Measurements from ENCODE around the gene NCOA3. TPM values are rescaled to one million over a fixed set of nuclear protein-coding genes. Genes with fewer than 3 reads are reported as not detected.

The NCOA3 gene
- total and polyA plus RNA-seq, 2 of the 8 experiments (the other 6 are each of a cell fraction or from before 2014, with no cell fraction given), result 7.9 to 24.7 TPM

GRCh38 chr20:47499053-47499452 lies 2.6 kb upstream of the NCOA3 start:
- CTCF ChIA-PET (ENCODE audit: partially characterized antibody), result no interaction called here

More at GRCh38 chr20:47499053-47499452, 2.6 kb upstream of the NCOA3 start:
- no peak overlapping the region for H3K9ac ChIP-seq (replicated peaks in 1 of 4; ENCODE audit: extremely low read depth in 1 of 4, low read depth in 3 of 4, low read length in 3 of 4)
- H2BK120ac ChIP-seq (replicated peaks; ENCODE audit: low read depth, low read length), result no peak overlapping the region
- H2AK5ac ChIP-seq (ENCODE audit: low read depth, low read length), result no peak overlapping the region
- no peak overlapping the region for H3K4me3 ChIP-seq (ENCODE audit: extremely low read depth in 1 of 4, insufficient read depth in 2 of 4, low read depth in 3 of 4, low read length in 4 of 4)
- no peak overlapping the region for H3K56ac ChIP-seq (replicated peaks; ENCODE audit: insufficient read length, low read depth, low read length)
- H3K23ac ChIP-seq (ENCODE audit: insufficient read length), result no peak overlapping the region
- no peak overlapping the region for H3K14ac ChIP-seq (ENCODE audit: insufficient read length)
- no peak overlapping the region for H2BK15ac ChIP-seq (ENCODE audit: low read length)
- no peak overlapping the region for H4K8ac ChIP-seq (ENCODE audit: extremely low read depth, insufficient read depth, low read length)
- no peak overlapping the region for H3K18ac ChIP-seq (ENCODE audit: extremely low read depth, low read length)
- H4K20me1 ChIP-seq (replicated peaks in 1 of 2; ENCODE audit: control insufficient read depth in 1 of 2, insufficient read depth in 2 of 2, low read length in 2 of 2), result no peaks in the 10 kb centered on the region
- no peak overlapping the region for H2BK20ac ChIP-seq (ENCODE audit: low read length)
- H2BK12ac ChIP-seq (ENCODE audit: low read depth, low read length), result no peak overlapping the region
- no peak overlapping the region for H2BK5ac ChIP-seq (ENCODE audit: low read depth, low read length)
- no peak overlapping the region for H3K4ac ChIP-seq (replicated peaks; ENCODE audit: insufficient read length, low read depth, low read length)
- H4K91ac ChIP-seq (replicated peaks; ENCODE audit: insufficient read length, low read length), result no peak overlapping the region
- POLR2A ChIA-PET (ENCODE audit: partially characterized antibody), result interaction anchor here (0.6 kb wide), 1 partner anchor 125 kb away, joined by 3 read pairs; no protein-coding TSS in a partner anchor
- H2AFZ ChIP-seq (ENCODE audit: low read length), result no peak overlapping the region
- no peaks in the 10 kb centered on the region for H3K79me1 ChIP-seq (ENCODE audit: low read depth, low read length)
- no peaks in the 10 kb centered on the region for H3K9me3 ChIP-seq (ENCODE audit: insufficient read depth in 2 of 2, low read depth in 1 of 2, low read length in 1 of 2)
- no peak overlapping the region for H4K5ac ChIP-seq (ENCODE audit: insufficient read length, low read depth, low read length)
- FAIRE-seq (no peak), DNase-seq (ENCODE audit: low read depth in 1 of 2, low spot score in 2 of 2) (no peak)
- H3K36me3 ChIP-seq (ENCODE audit: control insufficient read depth in 2 of 4, insufficient read depth in 4 of 4, low read length in 3 of 4), result no peaks in the 10 kb centered on the region
- 86% methylated on average over 5 of the region's 5 CpGs; no CpG with 5 or more reads in 1 of the 2 experiments for WGBS, 2 experiments (ENCODE audit: extremely low coverage in 1 of 2, insufficient coverage in 1 of 2, insufficient read length in 1 of 2, insufficient replicate concordance in 2 of 2, low coverage in 1 of 2, low lambda C conversion rate in 2 of 2, missing lambda C conversion rate in 1 of 2)
- H3K27me3 ChIP-seq (replicated peaks in 1 of 4; ENCODE audit: control insufficient read depth in 3 of 4, extremely low read depth in 1 of 4, insufficient read depth in 3 of 4, low read length in 3 of 4), result no peaks in the 10 kb centered on the region
- peaks cover 4% of the 10 kb centered on the region; the same call in 1 of the 2 replicates for H3K23me2 ChIP-seq (ENCODE audit: low read depth, low read length)
- H3K27ac ChIP-seq (ENCODE audit: low read depth, low read length), result no peak overlapping the region
- H3K79me2 ChIP-seq (ENCODE audit: control insufficient read depth in 1 of 2, insufficient read depth in 2 of 2, low read length in 2 of 2), result peaks cover 0 to 18% of the 10 kb centered on the region in 2 experiments; a peak in 2 of 4 replicates
- H3K4me1 ChIP-seq (replicated peaks in 1 of 4; ENCODE audit: control insufficient read depth in 3 of 4, insufficient read depth in 4 of 4, low read length in 3 of 4), result peaks cover 0 to 9% (median 2%) of the 10 kb centered on the region in 4 experiments; a peak in 4 of 7 replicates
- no peak for TF ChIP-seq TAF1 (IDR thresholded peaks at IDR 0.05; ENCODE audit: low read depth, low read length)
- no peak for TF ChIP-seq CBX5 (IDR thresholded peaks at IDR 0.05; ENCODE audit: low read depth, low read length)
- no peak for TF ChIP-seq MAX (IDR thresholded peaks at IDR 0.05)
- TF ChIP-seq CHD2 (IDR thresholded peaks at IDR 0.05; ENCODE audit: low read length), result no peak
- TF ChIP-seq JUND (IDR thresholded peaks at IDR 0.05; ENCODE audit: low read length), result no peak
- no peak for TF ChIP-seq BRCA1 (IDR thresholded peaks at IDR 0.05; ENCODE audit: low read depth, low read length)
- TF ChIP-seq ATF3 (IDR thresholded peaks at IDR 0.05; ENCODE audit: insufficient read depth, low read depth, low read length), result no peak
- TF ChIP-seq POLR2AphosphoS5 (IDR thresholded peaks at IDR 0.05; ENCODE audit: low read depth, low read length), result no peak
- TF ChIP-seq RNF2 (IDR thresholded peaks at IDR 0.05; ENCODE audit: borderline replicate concordance, low read depth, low read length, missing control alignments, poor library complexity, severe bottlenecking), result no peak
- no peak for TF ChIP-seq KDM5A (IDR thresholded peaks at IDR 0.05; ENCODE audit: low read length)
- TF ChIP-seq FOSL1 (IDR thresholded peaks at IDR 0.05; ENCODE audit: insufficient read depth, low read depth, low read length), result no peak
- TF ChIP-seq RAD21 (IDR thresholded peaks at IDR 0.05 in 1 of 2, conservative IDR thresholded peaks at IDR 0.05 in 1 of 2; ENCODE audit: low read depth in 2 of 2, low read length in 2 of 2), result no peak
- TF ChIP-seq JUN (IDR thresholded peaks at IDR 0.05; ENCODE audit: low read depth, low read length), result no peak
- H3K4me2 ChIP-seq (ENCODE audit: insufficient read depth in 1 of 2, low read depth in 2 of 2, low read length in 2 of 2), result no peak overlapping the region
